ENCODE data around the gene ZDHHC19.

DNA sequence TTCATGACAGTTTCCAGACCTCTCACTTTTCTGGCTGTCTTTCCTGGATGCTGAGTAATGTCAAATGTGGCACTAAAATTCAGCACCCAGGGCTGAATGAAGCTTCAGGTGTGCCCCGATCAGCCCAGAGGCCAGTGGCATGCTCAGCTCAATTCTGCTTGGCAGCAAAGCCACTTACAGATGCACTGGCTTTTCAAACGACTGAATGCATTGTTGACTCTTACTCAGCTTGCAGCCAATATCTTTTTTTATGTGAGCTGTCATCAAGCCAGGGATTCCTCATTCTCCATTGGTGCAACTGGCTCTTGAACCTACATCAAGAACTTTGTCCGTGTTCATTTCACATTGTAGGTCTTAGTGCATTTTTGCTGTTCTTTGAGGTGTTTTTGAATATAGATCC is 60.7 kb downstream of the ZDHHC19 start:
- TF ChIP-seq, protein P1, sequence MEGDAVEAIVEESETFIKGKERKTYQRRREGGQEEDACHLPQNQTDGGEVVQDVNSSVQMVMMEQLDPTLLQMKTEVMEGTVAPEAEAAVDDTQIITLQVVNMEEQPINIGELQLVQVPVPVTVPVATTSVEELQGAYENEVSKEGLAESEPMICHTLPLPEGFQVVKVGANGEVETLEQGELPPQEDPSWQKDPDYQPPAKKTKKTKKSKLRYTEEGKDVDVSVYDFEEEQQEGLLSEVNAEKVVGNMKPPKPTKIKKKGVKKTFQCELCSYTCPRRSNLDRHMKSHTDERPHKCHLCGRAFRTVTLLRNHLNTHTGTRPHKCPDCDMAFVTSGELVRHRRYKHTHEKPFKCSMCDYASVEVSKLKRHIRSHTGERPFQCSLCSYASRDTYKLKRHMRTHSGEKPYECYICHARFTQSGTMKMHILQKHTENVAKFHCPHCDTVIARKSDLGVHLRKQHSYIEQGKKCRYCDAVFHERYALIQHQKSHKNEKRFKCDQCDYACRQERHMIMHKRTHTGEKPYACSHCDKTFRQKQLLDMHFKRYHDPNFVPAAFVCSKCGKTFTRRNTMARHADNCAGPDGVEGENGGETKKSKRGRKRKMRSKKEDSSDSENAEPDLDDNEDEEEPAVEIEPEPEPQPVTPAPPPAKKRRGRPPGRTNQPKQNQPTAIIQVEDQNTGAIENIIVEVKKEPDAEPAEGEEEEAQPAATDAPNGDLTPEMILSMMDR (IDR thresholded peaks at IDR 0.05; ENCODE audit: borderline replicate concordance, extremely low read depth, low read length, poor library complexity, severe bottlenecking), result no peak
- no peak for TF ChIP-seq EZH2 (IDR thresholded peaks at IDR 0.05; ENCODE audit: borderline replicate concordance, low read depth, low read length, severe bottlenecking)

Measured in DND-41 (cell line).